ENCODE measurements around the gene BORCS5. TPM values are rescaled to one million over a fixed set of nuclear protein-coding genes. Genes with fewer than 3 reads are reported as not detected.

The BORCS5 gene
- total and polyA plus RNA-seq, 10 donors, result 3.3 to 25.9 (median 14.9) TPM

DNA sequence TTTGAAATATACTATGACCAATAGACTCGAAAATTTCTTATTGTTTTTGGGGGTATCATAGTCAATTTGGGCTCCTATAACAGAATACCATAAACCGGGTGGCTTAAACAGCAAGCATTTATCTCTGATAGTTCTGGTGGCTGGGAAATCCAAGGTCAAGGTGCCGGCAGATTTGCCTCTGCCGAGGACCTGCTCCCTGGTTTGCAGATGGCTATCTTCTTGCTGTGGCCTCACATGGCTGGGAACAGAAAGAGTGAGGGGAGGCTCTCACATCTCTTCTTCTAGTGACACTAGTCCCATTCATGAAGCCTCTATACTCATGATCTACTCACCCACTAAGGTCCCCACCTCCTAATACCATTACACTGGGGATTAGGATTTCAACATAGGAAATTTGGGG, 70.7 kb downstream of the BORCS5 start:
- Histone ChIP-seq H3K4me1 (peaks cover 0 to 23% (median 0%) of the 10 kb centered on the region in 6 donors), H3K27ac (no peak overlapping the region), H3K4me3 (no peak overlapping the region), H3K36me3 (peaks cover 0 to 8% (median 0%) of the 10 kb centered on the region in 6 donors), H3K27me3 (replicated peaks in 1 of 7) (no peaks in the 10 kb centered on the region), H3K9me3 (peaks cover 0 to 25% (median 20%) of the 10 kb centered on the region in 8 donors)
- no peak for TF ChIP-seq POLR2A (IDR thresholded peaks at IDR 0.05)
- TF ChIP-seq POLR2AphosphoS5 (IDR thresholded peaks at IDR 0.05), result no peak
- TF ChIP-seq CTCF (IDR thresholded peaks at IDR 0.05 in 8 of 11, conservative IDR thresholded peaks at IDR 0.05 in 3 of 11), result no peak
- intact Hi-C loops (cut with DNase I; ENCODE audit: low total_unique reads), result no loop called here
- no peak for DNase-seq
- WGBS, 5 donors, result 89 to 96% (median 92%) methylated on average over 4 of the region's 4 CpGs

GRCh38 chr12:12428047-12428446, 71.2 kb downstream of the BORCS5 start:
- H3K27me3 ChIP-seq (replicated peaks in 1 of 7), result no peaks in the 10 kb centered on the region
- peaks cover 0 to 28% (median 0%) of the 10 kb centered on the region in 6 donors for H3K4me1 ChIP-seq
- DNase-seq, result no peak
- intact Hi-C loops (cut with DNase I; ENCODE audit: low total_unique reads), result no loop called here
- no peak for TF ChIP-seq POLR2A (IDR thresholded peaks at IDR 0.05)
- no peak for TF ChIP-seq POLR2AphosphoS5 (IDR thresholded peaks at IDR 0.05)
- TF ChIP-seq CTCF (IDR thresholded peaks at IDR 0.05 in 8 of 11, conservative IDR thresholded peaks at IDR 0.05 in 3 of 11), result no peak
- peaks cover 0 to 20% (median 16%) of the 10 kb centered on the region in 8 donors for H3K9me3 ChIP-seq
- 68 to 86% (median 75%) methylated on average over 2 of the region's 2 CpGs for WGBS, 5 donors
- no peak overlapping the region for H3K27ac ChIP-seq
- peaks cover 0 to 8% (median 0%) of the 10 kb centered on the region in 6 donors for H3K36me3 ChIP-seq
- no peak overlapping the region for H3K4me3 ChIP-seq

DNA sequence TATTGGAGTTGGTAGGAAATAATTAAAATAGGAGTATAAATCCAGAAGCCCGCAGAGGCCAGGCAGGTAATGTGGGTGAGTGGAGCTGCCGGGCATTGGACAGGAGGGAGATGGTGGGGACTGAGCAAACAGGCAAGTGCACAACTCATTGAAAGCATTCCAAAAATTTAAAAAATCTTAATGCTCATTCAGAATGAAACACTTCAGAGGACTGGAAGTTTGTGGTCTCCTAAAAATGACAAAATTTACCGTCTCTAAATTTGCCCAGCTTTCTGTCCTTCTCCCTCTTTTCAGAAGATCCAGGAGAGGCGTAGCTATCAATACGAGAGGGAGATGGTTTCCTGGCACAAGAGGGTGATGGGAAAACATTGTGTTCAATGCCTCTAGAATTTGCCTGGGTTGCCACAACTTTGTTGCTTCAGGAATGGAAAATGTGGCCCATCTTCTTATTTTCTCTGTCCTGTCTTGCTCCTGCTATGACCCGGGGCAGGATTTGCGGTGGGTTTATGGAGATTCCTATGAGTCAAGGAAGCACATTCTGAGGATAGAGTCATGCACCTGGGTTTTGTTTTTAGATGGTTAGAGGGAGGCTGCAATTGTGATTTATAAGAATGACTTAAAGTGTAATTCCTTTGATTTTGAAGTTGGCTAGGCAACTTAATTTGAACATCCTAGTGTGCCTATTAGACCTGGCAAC, 72.2 kb downstream of the BORCS5 start:
- Histone ChIP-seq H3K27ac (no peak overlapping the region), H3K4me1 (peaks cover 0 to 37% (median 0%) of the 10 kb centered on the region in 6 donors), H3K27me3 (replicated peaks in 1 of 7) (no peaks in the 10 kb centered on the region), H3K4me3 (no peak overlapping the region), H3K36me3 (peaks cover 0 to 2% (median 0%) of the 10 kb centered on the region in 6 donors), H3K9me3 (peaks cover 0 to 9% (median 5%) of the 10 kb centered on the region in 8 donors)
- intact Hi-C loops (cut with DNase I; ENCODE audit: low total_unique reads), result no loop called here
- WGBS, 5 donors, result 79 to 94% (median 87%) methylated on average over 7 of the region's 7 CpGs
- TF ChIP-seq CTCF (IDR thresholded peaks at IDR 0.05 in 8 of 11, conservative IDR thresholded peaks at IDR 0.05 in 3 of 11) (no peak), POLR2AphosphoS5 (IDR thresholded peaks at IDR 0.05) (no peak), POLR2A (IDR thresholded peaks at IDR 0.05) (no peak)
- no peak for DNase-seq

DNA sequence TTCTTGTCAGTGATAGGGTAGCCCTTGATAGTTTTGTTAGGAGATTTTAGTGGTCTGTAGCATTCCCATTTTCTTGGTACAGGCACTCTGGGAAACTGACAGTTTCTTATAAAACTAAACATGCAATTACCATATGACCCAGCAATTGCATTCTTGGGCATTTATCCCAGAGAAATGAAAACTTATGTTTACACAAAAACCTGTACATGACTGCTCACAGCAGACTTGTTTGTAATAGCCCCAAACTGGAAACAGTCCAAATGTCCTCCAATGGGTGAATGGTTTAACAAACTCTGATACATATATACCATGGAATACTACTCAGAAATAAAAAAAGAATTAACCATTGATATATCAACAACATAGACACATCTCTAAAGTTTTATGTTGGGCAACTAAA, 75.5 kb downstream of the BORCS5 start:
- H3K4me1 ChIP-seq, result peaks cover 0 to 44% (median 0%) of the 10 kb centered on the region in 6 donors
- H3K4me3 ChIP-seq, result no peak overlapping the region
- intact Hi-C loops (cut with DNase I; ENCODE audit: low total_unique reads), result no loop called here
- H3K36me3 ChIP-seq, result peaks cover 0 to 22% (median 2%) of the 10 kb centered on the region in 6 donors
- H3K9me3 ChIP-seq, result no peaks in the 10 kb centered on the region
- no peaks in the 10 kb centered on the region for H3K27me3 ChIP-seq (replicated peaks in 1 of 7)
- no peak for DNase-seq
- TF ChIP-seq CTCF (IDR thresholded peaks at IDR 0.05 in 8 of 11, conservative IDR thresholded peaks at IDR 0.05 in 3 of 11) (no peak), POLR2A (IDR thresholded peaks at IDR 0.05) (no peak), POLR2AphosphoS5 (IDR thresholded peaks at IDR 0.05) (no peak)
- H3K27ac ChIP-seq, result peak overlapping the region in 2 of 8 donors; percentile 9 to 14
